Renal cortical epithelial cell (primary cell): ENCODE results near the gene TRPV6. TPM values are rescaled to one million over a fixed set of nuclear protein-coding genes. Genes with fewer than 3 reads are reported as not detected.

Experiments used
- DNase-seq: peaks from one replicate; pipeline ENCODE4 v3.0.0-alpha.2; 2011; ENCODE audit warnings: low read depth
- total RNA-seq: library from RNA; depleted of rRNA; stranded (reverse); fragments of >200 nt; gene quantifications from 2 replicates; pipeline ENCODE4 v1.2.3, GENCODE V29; 2014

TRPV6 gene
- total RNA-seq, 1 donor from 2014 or later, result 0.05 TPM

GRCh38 chr7:142853739-142854371 is 31.7 kb downstream of the TRPV6 start:
- peak; percentile 18 for DNase-seq

DNA sequence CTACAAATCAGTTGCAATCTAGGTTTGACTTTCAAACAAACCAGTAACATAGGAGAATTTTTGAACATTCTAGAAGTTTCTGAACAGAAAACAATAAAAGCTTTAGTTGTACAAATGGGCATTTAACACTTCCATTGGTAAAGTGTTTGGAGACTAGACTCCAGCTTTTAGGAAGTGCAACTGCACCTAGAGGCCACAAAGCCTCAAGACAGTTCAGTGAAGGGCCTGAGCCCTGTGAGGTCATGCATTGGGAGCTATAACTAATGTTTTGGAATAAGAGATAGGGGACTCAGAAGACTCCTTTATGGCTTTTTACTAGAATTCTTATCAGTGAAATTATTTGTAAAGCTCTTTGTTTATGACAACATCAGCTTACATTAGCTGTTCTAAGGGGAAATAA is 33.6 kb downstream of the TRPV6 start:
- DNase-seq, result no peak

GRCh38 chr7:142851269-142851668 is 34.3 kb downstream of the TRPV6 start:
- no peak for DNase-seq

- DNase-seq, result no peak
These were observed 38.2 kb downstream of the TRPV6 start for GRCh38 chr7:142847353-142847752.

DNA sequence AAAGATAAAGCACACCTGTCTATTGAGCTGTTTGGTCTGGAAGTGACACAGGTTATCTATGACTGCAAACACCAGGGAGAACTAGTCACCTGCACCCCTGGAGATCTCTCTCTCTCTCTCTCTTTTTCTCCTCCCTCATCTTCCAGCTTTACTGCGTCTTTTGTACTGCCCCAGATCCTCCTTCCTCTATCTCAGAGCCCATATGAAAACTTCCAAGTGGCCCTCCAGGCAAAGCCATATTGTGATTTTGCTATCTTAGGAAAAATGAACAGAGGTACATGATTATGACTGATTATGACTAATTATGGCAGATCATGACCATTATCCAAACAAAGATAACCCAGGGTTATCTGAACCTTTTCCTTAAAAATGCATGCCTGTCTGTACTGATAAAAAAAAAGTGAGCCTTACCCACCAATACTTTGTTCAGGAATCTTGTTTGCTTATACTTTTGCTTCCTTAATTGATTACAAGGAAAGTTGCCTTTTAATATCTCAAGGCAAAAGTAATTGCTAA is 43.2 kb downstream of the TRPV6 start:
- DNase-seq, result no peak

GRCh38 chr7:142838461-142839213 is 46.9 kb downstream of the TRPV6 start:
- no peak for DNase-seq

DNA sequence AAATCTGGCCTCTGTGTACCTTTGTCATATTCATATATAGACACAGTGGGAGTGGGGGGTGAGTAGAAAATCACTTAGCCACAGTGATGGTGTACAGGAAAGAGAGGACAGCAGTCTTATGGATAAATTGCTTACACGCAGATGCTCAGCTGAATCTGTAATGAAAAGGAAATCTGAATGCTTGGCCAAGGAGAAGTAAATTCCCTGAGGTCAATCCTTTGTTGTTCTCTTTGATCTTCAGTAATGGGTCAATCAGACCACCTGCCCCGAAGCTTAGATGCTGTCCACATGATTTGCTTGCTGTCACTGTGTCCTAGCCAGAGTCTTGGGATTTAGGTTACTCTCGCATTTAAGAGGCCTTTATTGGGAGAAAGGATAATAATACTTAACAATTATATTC is 49.1 kb downstream of the TRPV6 start:
- DNase-seq, result no peak

DNA sequence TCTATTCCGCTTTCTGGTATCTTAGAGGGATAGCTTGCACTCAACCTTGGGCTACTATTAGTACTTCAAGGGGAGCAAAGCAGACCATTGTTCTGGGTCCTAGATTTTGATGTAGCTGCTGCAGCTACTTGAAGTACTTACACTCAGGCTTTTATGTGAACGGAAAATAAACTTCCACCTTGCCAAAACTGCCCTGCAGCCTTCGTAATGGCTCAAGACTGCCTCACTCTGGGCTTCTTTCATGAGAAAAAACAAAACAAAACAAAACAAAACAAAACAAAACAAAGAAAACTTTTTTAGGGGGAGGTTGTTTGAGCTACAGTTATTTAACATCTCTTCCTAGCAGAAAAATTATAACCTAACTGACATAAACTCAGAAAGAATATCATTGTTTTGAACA is 50.1 kb downstream of the TRPV6 start:
- DNase-seq, result no peak

DNA sequence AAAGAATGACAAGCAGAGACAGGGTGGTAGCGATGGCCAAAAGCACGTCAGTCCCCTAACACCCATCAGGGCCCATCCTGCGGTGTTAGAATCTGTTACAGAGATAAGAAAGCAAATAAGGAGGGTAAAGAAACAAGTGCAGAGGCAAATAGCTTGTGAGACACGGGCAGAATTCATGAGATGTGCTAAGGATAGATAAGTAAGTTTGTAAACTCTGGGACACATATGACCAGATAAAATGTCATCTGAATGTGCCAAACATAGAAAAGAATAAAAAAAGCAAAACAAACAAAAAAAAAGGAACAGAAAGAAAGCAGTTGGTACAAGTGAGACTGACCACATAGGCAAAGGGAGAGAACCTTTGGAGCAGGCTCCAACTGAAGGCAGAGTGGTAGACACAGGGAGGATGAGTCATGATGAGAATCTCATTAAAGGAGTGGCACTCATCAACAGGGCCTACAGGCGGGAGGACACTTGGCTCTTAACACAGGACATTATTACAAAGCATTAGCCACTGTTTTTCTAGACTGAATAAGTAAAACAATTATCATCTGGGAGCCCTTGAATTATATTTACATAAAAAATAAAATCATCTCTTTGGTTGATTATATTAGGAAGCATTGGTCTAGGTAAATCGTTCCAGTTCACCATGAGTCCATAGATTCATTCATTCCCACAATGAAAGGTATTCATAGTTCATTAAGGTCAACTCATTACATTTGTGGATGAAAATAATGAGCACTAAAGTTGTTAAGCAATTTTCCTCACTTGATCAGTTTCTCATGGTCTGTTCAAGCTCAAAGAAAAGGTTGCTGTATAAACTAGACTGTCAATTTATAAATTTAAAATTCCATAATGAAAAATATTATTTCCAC is 52.1 kb downstream of the TRPV6 start:
- no peak for DNase-seq

DNA sequence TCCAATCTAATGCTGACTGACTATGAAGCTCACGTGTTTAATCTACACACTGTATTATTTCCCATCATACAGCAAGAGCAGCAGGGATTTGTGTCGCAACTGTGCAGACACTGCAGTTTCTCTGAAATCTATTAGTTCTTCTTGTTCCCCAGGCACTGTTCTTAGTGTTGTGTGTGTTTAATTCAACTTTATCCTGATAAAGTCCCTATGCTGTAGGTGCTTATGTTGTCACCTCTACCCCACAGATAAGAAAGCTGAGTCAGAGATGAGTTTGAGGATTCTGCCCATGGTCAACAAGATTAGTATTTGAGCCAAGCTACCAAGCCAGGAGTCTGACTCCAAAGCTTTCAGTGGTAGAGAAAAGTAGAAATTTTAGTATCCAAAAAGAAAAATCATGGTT is 53.1 kb downstream of the TRPV6 start:
- DNase-seq, result no peak

DNA sequence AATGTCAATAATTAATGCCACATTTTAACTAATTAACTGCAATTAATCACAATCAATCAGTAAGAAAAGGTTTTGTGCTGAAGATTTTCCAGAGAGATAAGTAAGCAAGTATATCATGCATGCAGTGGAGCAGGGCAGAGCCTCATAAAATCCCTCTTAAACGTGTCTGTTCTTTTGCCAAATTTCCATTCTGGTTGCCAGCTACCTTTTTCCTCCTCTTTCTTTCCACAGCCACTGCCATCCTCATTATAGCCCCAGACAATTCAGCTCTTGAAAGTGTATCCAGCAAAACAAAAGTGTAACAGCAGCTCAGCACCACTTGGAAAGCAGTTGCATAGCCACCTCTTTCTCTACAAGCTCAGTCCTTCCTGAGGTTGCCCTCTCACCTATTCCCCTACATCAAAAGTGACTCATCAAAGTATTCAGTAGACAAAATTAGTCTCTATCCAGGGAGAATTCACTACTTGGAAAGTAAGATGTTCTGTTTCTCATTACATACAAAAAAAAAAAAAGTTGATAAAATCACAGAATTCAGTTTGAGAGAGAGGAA is 57.5 kb downstream of the TRPV6 start:
- DNase-seq, result no peak

DNA sequence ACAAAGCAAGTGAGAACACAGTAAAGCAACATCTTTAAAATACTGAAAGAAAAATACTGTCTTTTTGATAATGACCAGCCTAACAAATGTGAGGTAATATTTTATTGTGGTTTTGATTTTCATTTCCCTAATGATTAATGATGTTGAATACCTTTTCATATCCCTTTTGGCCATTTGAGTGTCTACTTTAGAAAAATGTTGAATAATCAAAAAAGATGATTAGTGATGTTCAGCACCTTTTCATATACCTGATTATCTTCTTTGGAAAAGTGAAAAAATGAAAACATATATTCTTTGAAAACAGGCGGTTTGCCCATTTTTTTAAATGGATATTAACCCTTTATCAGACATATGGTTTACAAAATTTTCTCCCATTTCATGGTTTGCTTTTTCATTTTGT is 62.8 kb downstream of the TRPV6 start:
- DNase-seq, result no peak

Other genes with a start within 250 kb of the TRPV6 start
- not detected in 2 replicates for gene PRSS1, start 136.3 kb downstream of the TRPV6 start, total RNA-seq
- gene PRSS2, start 114.8 kb downstream of the TRPV6 start, total RNA-seq, result not detected in 2 replicates
- 0.35 and 2.0 TPM in 2 replicates for gene EPHB6, start 30.7 kb downstream of the TRPV6 start, total RNA-seq
- gene TRPV5, start 48.0 kb upstream of the TRPV6 start, total RNA-seq, result not detected in 2 replicates
- gene LLCFC1, start 53.7 kb upstream of the TRPV6 start, total RNA-seq, result not detected in 2 replicates
- gene KEL, start 76.6 kb upstream of the TRPV6 start, total RNA-seq, result 0.20 TPM in 1 of 2 replicates, not detected in the other
- not detected in 2 replicates for gene OR9A2, start 141.4 kb upstream of the TRPV6 start, total RNA-seq
- not detected in 2 replicates for gene OR6V1, start 166.6 kb upstream of the TRPV6 start, total RNA-seq
- gene PIP, start 246.3 kb upstream of the TRPV6 start, total RNA-seq, result not detected in 2 replicates